ENCODE data around the gene PLOD3. TPM values are rescaled to one million over a fixed set of nuclear protein-coding genes. Genes with fewer than 3 reads are reported as not detected.

Gene PLOD3
- total RNA-seq, 1 donor from 2014 or later = 84.0 TPM

Other genes with a start within 250 kb of the PLOD3 start
- not detected in 2 replicates for gene MUC12, start 248.0 kb downstream of the PLOD3 start, total RNA-seq
- gene MUC17, start 197.5 kb downstream of the PLOD3 start, total RNA-seq = not detected in 2 replicates
- 63.4 and 73.7 TPM in 2 replicates for gene TRIM56, start 132.1 kb downstream of the PLOD3 start, total RNA-seq
- gene SERPINE1, start 90.5 kb downstream of the PLOD3 start, total RNA-seq = 0.17 TPM in 1 of 2 replicates, not detected in the other
- 41.1 and 42.3 TPM in 2 replicates for gene AP1S1, start 63.1 kb downstream of the PLOD3 start, total RNA-seq
- gene VGF, start 52.0 kb downstream of the PLOD3 start, total RNA-seq = 0.20 and 0.37 TPM in 2 replicates
- gene NAT16, start 37.3 kb downstream of the PLOD3 start, total RNA-seq = not detected in 2 replicates
- not detected in 2 replicates for gene MOGAT3, start 16.5 kb downstream of the PLOD3 start, total RNA-seq
- gene ZNHIT1, start 584 bp upstream of the PLOD3 start, total RNA-seq = 66.1 and 68.4 TPM in 2 replicates
- 22.0 and 23.0 TPM in 2 replicates for gene CLDN15, start 20.2 kb upstream of the PLOD3 start, total RNA-seq
- 114 and 122 TPM in 2 replicates for gene FIS1, start 27.5 kb upstream of the PLOD3 start, total RNA-seq
- gene IFT22, start 104.2 kb upstream of the PLOD3 start, total RNA-seq = 6.0 and 7.1 TPM in 2 replicates
- gene COL26A1, start 145.3 kb upstream of the PLOD3 start, total RNA-seq = not detected in 2 replicates